HepG2 (cell line): ENCODE data around the gene ALDH3A2.

Experiments used
- DNMT3B ChIP-seq: conservative IDR thresholded peaks from 2 replicates; pipeline ENCODE4 v1.6.1; 2016; ENCODE audit warnings: missing biosample characterization, control low read depth
- EZH2 ChIP-seq: conservative IDR thresholded peaks from 2 replicates; pipeline ENCODE4 v1.6.1; 2012; ENCODE audit warnings: mild to moderate bottlenecking, low read depth, low read length, moderate library complexity
- POLR2AphosphoS5 ChIP-seq: IDR thresholded peaks from 2 replicates; pipeline ENCODE4 v1.6.1; 2012; ENCODE audit warnings: low read depth, low read length
- SMC3 ChIP-seq: IDR thresholded peaks from 2 replicates; pipeline ENCODE4 v1.6.1; 2011; ENCODE audit warnings: low read length, improper control_type of control experiment
- ZKSCAN5 ChIP-seq: sonication (generic); formaldehyde crosslinking; IDR thresholded peaks from 2 replicates; pipeline ENCODE4 v1.5.1; 2020; ENCODE audit warnings: mild to moderate bottlenecking, missing genetic modification reagents
- ZKSCAN8 ChIP-seq: IDR thresholded peaks from 2 replicates; pipeline ENCODE4 v1.6.1; 2016; ENCODE audit warnings: borderline replicate concordance, missing genetic modification reagents, missing compliant biosample characterization
- ZNF629 ChIP-seq: sonication (generic); formaldehyde crosslinking; conservative IDR thresholded peaks from 2 replicates; pipeline ENCODE4 v1.5.0; 2020; ENCODE audit warnings: missing genetic modification reagents
- TF ChIP-seq, protein P1 (sequence below): sonication (generic); formaldehyde crosslinking; IDR thresholded peaks from 2 replicates; pipeline ENCODE4 v1.5.0; 2020; ENCODE audit warnings: mild to moderate bottlenecking, missing genetic modification reagents, moderate library complexity
- TF ChIP-seq, protein P2 (sequence below): sonication (generic); formaldehyde crosslinking; IDR thresholded peaks from 2 replicates; pipeline ENCODE4 v1.5.1; 2020; ENCODE audit warnings: missing genetic modification reagents, mild to moderate bottlenecking, borderline replicate concordance
- TF ChIP-seq, protein P3 (sequence below): sonication (generic); formaldehyde crosslinking; IDR thresholded peaks from 2 replicates; pipeline ENCODE4 v1.4.0; 2020; ENCODE audit warnings: missing genetic modification reagents

DNA sequence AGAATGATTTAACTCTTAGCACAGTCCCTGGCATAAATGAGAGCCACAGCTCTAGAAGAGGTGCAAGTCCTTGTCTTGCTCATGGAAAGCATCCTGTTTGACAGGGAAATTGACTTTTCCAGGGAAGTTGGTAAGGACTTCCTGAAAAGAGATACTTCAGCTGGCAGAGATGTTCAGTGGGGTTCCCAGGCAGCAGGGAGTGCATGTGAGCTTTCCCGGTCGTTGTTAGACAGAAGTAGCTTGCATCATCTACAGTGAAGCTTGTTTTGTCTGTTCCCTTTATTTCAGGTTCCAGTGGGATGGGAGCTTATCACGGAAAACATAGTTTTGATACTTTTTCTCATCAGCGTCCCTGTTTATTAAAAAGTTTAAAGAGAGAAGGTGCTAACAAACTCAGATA lies 22.9 kb downstream of the ALDH3A2 start:
- no peak for TF ChIP-seq ZNF629 (CRISPR knock-in tag)
- TF ChIP-seq, protein P1, sequence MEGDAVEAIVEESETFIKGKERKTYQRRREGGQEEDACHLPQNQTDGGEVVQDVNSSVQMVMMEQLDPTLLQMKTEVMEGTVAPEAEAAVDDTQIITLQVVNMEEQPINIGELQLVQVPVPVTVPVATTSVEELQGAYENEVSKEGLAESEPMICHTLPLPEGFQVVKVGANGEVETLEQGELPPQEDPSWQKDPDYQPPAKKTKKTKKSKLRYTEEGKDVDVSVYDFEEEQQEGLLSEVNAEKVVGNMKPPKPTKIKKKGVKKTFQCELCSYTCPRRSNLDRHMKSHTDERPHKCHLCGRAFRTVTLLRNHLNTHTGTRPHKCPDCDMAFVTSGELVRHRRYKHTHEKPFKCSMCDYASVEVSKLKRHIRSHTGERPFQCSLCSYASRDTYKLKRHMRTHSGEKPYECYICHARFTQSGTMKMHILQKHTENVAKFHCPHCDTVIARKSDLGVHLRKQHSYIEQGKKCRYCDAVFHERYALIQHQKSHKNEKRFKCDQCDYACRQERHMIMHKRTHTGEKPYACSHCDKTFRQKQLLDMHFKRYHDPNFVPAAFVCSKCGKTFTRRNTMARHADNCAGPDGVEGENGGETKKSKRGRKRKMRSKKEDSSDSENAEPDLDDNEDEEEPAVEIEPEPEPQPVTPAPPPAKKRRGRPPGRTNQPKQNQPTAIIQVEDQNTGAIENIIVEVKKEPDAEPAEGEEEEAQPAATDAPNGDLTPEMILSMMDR (CRISPR knock-in tag): no peak
- TF ChIP-seq ZKSCAN5 (CRISPR knock-in tag): no peak
- no peak for TF ChIP-seq EZH2
- TF ChIP-seq POLR2AphosphoS5: no peak
- TF ChIP-seq DNMT3B: no peak
- TF ChIP-seq, protein P2, sequence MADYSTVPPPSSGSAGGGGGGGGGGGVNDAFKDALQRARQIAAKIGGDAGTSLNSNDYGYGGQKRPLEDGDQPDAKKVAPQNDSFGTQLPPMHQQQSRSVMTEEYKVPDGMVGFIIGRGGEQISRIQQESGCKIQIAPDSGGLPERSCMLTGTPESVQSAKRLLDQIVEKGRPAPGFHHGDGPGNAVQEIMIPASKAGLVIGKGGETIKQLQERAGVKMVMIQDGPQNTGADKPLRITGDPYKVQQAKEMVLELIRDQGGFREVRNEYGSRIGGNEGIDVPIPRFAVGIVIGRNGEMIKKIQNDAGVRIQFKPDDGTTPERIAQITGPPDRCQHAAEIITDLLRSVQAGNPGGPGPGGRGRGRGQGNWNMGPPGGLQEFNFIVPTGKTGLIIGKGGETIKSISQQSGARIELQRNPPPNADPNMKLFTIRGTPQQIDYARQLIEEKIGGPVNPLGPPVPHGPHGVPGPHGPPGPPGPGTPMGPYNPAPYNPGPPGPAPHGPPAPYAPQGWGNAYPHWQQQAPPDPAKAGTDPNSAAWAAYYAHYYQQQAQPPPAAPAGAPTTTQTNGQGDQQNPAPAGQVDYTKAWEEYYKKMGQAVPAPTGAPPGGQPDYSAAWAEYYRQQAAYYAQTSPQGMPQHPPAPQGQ (CRISPR knock-in tag): no peak
- no peak for TF ChIP-seq SMC3
- TF ChIP-seq, protein P3, sequence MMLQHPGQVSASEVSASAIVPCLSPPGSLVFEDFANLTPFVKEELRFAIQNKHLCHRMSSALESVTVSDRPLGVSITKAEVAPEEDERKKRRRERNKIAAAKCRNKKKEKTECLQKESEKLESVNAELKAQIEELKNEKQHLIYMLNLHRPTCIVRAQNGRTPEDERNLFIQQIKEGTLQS: no peak
- no peak for TF ChIP-seq ZKSCAN8 (CRISPR knock-in tag)
